GM21515 (cell line): Measurements from ENCODE around the gene CCNI.
A peak's percentile ranks its signal among the peaks of the same experiment; 100 is the strongest.

ENCODE experiments used
- ATAC-seq: cut with Tn5 transposase; IDR thresholded peaks from one replicate; pipeline ENCODE4 v1.9.1; 2021; ENCODE audit not compliant: unreplicated experiment

The CCNI gene

DNA sequence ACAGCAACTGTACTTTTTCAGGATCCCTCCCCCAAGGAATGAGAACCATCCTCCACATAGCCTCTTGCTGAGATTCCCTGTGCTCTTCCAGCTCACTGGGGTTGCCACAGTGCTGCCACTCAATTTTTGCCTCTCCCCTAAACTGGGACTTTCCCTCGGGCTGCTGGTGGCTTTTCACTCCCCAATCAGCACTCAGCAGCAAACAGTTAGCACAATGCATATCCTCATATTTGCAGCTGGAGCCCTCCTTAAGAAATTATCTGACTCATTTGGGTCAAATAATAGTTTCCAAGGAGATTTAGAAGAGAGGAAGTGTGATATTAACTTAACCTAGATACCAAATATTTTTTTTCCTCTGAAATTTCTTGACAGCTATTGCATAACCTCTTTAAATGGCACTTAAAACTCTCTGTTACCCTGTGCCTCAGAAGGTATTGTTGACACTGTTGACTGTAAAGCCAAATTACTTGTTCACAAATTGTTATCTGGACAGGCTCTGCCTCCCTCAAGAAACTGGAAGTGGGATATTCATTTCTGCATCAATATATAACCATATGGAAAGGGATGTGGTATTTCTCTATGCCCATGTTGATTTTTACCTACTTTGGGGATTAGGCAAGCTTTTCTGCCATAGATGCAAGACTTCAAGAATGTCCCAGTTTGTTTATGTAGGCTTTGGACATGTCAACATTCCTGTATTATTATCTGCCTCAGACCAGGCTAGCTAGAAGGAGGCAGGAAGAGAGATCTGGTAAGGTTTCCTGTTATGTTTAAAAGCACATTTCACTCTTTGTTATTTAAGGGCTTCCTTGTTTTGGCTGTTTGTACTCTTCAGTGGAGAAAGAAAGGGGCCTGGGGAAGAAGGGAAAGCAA, 68.2 kb downstream of the CCNI start:
- peak; percentile 74 for ATAC-seq

DNA sequence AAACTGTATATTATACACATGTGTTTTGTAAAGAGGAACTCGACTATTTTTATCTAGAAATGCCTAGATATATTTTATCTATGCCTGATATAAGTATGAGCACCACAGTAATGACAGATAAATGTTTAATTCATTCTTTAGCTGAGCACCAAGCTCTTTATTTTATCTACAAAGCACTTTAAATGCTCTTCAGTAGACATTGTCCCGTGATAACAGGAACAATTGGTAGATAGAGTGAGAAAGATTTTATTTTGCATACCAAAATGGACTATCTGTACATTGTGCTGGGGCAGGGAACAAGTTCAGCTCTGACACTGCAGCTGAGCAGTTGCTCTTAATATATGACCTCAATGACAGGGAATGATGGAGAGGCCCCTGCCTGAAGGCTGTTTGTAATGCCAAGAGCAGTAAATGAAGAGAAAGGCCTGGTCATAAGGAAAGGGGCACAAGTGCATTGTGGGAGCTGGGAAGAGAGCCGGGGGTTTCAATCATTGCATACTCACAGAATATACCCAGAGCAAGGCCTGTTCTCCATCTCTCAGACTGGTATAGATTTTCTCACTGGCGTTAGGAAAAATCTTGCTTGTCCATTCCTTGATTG, 68.9 kb downstream of the CCNI start:
- peak; percentile 14 for ATAC-seq

GRCh38 chr4:77003400-77003799, 72.4 kb downstream of the CCNI start:
- ATAC-seq, result no peak

DNA sequence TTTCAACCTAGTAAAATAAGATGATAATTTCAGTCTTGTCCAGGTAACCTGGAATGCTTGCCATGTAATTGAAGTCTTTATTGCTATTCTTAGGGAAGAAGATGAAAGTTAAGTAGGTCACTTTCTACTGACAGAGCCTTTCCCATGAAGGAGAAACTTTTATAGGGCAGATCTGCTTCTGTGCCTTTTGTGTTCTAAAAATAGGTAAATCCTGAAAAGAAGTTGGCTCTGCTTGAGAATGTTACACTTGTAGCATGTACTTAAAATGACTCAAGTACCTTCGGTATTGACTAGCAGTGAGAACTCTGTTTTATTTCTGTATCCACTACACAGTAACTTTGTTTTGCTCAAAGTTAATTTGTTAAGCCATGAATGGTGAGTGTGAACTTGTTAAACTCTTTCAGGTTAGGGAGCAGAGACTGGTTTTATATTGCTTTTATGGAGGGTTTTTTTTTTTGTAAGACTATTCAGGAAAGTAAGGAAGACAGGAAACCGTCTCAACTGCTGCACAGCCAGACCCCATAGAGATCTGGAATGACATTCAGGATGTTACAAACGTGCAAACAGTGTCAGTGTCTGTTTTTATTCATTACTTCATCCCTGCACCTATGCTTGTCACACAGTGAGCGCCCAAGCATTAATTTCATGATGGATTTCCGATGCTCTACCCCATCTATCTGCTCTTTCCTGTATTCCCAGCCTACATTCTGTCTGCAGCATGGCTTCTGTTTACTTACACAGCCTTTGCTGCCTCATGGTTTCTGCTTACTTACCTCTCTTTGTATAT, 73.3 kb downstream of the CCNI start:
- no peak for ATAC-seq

DNA sequence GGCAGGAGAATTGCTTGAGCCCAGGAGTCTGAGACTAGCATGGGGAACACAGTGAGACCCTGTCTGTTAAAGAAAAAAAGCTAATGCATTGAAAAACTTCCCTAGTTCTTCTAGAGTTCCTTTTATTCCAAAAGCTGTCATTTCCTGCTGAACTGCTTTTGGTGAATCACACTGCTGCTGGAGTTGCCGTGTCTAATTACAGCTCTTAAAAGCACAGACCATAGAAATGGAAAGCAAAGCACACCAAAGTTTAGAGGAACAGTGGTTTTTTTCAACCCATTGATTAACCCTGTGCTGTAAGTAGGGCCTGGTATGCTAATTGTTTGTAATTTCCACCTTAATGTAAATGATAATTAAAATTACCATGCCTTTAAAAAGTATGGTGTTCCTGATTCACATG, 73.9 kb downstream of the CCNI start:
- ATAC-seq, result no peak

DNA sequence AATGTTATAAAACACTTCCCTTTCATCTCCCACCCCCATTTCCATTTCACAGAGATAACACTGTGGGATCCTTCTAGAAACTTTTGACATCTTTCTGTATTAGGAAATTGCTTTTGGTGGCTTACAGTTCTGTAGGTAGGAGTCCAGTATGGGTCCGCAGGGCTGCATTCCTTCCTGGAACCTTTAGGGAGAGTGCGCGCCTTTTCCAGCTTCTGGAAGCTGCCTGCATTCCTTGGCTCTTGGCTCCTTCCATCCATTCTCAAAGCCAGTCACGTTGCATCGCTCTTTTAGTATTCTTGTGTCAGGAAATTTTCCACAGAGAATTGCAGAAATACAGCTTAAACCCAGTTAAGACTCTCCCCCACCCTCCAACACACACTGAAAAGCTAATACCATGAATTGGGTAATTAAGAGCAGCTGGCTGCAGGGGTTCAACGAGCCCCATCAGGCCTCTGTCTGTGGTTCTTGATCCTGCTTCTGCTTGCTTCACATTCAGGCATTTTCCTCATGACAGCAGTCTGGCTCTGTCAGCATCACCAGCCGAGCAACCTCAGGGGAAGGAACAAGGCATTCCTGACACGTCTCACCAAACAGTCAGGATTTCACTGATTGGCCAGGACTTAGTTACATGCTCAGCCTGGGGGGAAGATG, 77.4 kb downstream of the CCNI start:
- no peak for ATAC-seq

DNA sequence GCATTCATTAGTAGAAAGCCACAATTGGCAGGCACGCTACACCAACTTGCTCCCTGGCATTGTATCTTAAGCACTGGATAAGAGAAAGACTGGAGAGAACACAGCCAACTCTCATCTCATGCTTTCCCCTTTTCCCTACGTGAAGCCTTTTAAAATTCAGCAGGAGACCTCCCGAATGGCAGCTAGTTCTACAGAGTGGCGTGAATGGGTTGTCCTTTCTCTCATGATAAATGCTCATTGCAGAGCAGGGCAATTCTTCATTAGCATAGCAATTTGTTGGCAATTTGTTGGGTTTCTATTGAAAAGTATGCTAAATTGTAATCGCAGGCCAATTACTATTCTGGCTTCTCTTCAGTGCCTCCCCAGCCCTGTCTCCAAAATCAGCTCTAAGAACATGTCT, 78.3 kb downstream of the CCNI start:
- ATAC-seq, result no peak
